HG03354 (cell line): Measurements from ENCODE around the gene TTYH2.

Experiments used
- ATAC-seq: cut with Tn5 transposase; IDR thresholded peaks from one replicate; pipeline ENCODE4 v1.9.1; 2021; ENCODE audit warnings: mild to moderate bottlenecking; ENCODE audit not compliant: unreplicated experiment, poor library complexity, severe bottlenecking

TTYH2 gene

DNA sequence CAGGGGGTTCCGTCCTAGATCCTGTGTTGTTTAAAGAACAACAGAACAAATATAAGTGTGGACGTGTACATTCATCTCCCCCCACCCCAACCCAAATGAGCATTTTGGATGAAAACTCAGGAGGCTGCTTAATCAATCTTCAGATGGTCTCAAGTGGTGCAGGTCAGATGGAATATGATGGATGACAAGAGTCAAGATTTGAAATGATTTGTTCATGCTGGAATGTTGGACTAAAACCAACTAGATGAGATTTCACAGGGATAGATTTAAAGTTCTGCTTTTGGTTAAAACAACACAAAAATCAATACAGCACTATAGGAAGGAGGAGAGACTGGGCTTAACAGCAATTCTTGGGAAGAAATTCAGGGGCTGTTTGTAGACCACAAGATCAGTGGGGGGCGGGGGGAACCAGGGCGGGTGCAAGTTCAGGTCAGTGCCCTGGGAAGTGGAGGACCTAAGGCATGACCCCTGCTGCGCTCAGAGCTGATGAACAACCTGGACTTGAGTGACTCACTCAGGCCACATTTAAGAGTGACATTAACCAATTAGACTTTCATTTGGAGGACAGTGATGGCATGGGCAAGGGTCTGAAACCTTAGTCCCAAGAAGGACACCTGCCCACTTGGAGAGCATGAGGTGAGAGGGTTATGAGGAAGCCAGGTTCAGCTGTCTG lies 15.1 kb downstream of the TTYH2 start:
- no peak for ATAC-seq

DNA sequence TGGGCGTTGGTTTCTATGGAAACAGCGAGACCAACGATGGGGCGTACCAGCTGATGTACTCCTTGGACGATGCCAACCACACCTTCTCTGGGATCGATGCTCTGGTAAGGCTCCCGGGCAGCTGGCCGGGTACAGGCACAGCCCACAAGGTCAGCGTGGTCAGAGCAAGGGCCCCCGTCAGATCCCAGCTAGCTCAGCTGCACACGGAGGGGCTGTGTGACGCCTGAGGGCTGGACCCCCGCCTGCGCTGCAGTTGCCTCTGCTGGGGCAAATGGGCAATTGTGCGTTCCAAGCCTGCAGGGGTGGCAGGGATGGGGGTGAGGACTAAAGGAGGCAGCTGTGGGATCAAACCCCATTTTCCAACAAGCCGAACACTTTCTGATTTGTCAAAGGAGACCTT lies 17.5 kb downstream of the TTYH2 start:
- no peak for ATAC-seq

DNA sequence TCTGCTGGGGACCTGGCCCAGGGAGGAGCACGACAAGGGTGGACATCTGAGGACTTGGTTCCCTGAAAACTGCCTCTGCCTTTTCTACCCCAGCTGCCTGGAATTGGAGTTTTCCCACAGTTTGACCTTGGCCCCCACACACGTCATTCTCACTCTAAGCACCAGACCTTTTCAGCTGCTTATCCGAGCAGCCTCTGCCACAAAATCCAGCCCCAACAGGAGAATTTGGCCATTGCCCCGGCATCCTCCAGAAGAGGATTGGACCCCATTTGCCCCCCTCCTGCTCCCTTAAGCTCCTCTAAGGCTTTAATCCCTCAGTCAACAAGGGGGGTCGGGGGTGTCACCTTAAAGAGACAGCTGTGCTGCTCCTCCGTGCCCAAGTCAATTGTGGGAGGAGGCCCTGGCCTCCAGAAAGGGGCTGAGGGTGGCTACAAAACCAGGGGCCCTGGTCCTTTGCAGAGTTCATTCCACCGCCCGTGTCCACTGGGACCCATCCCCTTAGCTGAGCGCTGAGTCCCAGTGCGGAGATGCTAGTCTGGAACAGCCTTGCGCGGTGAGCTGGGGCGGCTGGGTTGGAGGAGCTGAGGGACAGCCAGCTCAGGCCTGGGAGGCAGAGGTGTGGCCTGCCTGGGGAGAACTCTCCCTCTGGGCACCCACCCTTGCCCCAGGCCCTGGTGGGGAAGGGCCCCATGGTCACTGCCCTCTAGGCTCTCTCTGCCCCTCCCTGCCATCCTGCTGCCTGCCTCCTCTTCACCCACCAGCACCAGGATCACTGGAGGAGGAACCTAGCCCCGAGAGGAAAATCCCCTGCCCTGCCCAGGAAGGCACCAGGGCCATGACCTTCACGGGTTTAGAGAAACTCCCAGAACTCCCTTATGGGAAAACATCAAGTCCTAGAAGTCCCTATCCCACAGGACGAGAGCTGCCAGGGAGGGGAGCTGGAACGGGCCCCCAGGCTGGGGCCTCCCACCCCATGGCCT lies 18.8 kb downstream of the TTYH2 start:
- no peak for ATAC-seq

DNA sequence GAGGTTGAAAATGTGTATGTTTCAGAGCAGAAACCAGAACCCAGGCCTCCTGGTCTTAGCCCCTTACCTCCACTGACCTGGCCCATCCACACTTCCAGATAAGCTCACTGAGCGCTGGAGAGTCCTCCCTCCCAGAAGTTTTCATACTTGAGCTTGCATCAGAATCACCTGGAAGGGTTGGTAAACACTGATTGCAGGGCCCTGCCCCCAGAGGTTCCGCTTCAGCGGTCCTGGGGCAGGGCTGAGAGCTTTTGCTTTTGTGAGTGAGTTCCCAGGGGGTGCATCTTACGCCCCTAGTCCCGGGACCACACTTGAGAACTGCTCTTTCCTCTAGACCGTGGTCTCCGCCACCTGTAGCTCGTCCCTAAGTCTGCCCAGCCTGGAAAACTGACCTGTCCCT lies 20.6 kb downstream of the TTYH2 start:
- no peak for ATAC-seq

DNA sequence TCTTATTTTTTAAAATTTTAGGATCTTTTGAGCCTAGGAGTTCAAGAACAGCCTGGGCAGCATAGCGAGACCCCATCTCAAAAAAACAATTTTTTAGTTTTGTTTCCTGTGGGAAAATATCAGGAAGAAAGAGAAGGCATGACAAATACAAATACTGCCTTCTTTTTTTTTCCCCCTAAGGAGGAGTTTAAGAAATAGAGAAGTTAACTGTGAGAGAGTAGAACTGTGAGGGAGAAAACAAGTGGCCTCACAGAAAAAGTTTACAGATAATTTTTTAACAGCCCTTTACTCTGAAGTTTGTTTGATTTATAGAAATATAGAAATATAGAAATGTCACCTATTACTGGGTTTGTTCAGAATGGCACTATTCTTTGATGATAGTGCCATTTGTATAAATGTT lies 21.1 kb downstream of the TTYH2 start:
- ATAC-seq, result no peak

DNA sequence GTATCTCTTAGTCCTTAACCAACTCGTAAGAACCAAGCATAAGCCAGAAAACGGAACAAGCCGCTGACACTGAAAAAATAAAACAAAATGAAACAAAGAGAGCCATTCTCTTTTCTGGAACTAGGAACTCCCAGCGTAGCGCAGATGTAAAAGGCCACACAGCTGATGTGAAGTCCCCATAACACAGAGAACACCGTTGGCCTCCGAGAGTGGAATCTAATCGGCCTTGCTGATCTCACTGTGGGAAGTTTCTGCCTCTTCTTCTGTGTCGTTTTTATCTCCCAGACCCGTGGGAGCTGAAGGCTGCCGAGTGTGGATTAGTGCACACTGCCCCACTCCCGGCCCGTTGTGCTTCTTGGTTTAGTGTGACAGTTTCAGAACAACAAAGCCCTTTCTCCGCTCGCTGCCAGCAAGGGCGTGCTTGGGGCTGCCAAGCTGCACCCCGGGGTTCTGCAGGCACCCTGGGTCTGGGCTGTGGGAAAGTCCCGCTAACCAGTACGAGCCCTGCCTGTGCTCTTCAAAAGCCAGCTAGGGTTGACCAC lies 21.7 kb downstream of the TTYH2 start:
- no peak for ATAC-seq

DNA sequence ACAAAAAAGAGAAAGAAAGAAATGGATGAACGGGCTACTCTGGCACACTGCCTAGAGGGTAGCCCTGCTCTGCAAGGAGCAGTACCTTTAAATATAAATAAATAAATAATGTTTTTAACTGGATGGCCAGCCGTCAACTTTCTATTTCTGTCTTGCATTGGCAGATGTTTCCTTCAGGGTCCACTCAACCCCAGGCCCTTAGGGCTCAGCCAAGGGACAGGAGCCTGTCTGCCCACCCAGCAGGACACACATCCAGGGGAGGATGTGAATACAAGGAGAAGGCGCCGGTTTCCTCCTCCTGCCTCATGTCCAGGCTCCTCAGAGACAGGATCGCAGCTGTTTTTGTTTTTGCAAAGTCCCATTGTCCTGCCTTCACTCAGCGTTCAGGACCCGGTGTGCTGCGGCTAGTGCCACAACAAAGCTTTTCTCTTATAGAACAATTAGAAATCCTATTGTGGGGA lies 22.6 kb downstream of the TTYH2 start:
- ATAC-seq, result no peak

DNA sequence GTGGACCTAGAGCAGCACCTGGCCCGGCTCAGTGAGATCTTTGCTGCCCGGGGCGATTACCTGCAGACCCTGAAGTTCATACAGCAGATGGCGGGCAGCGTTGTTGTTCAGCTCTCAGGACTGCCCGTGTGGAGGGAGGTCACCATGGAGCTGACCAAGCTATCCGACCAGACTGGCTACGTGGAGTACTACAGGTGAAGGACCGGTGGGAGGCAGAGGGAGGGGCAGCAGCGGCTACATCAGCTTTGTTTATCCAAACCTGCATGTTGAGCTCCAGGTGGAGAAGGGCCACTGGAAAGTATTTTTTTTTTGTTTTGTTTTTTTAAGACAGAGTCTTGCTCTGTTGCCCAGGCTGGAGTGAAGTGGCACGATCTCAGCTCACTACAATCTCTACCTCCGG lies 23.9 kb downstream of the TTYH2 start:
- ATAC-seq, result no peak

DNA sequence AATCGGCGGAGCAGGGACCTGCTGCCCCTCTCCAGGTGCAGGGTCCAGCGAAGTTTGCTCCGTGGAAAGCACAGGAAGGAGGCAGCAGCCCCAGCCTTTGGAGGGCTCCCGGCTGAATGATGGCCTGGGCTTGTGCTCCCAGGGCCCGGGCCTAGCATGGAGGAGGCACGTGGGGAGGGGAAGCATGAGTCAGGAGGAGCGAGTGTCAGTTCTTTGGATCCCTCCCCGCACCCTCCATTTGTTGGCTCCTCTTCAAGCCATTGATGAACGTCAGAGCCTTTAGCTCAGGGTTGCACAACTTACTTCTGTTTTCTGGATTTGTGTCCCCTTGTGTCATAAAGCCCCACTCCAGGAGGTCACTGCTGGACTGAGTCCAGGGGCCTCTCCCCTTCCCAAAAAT lies 25.8 kb downstream of the TTYH2 start:
- no peak for ATAC-seq

DNA sequence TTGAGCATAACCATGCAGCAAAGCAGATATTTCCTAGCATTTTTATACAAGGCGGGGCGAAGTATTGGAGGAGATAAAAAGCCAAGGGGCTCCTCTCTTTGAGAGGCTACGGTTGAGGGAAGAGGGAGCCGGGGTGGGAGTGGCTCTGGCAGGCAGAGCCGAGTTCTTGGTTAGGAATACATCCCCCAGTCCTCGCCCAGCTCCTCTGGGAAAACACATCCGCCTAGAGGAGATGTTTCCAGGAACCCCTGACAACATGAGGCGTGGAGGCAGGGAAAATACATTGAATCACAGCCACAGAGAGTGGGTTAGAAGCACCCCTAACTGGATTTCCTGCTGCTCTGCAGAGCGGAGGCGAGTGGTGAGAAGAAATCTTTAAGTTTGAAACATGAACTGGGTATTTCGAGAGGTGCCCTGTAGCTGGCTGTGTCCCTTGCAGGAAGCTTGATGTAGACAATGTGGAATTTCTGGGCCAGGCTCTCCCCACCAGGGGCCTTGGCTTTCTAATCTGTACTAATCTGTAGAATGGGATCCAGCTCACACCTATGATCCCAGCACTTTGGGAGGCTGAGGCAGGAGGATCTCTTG lies 27.3 kb downstream of the TTYH2 start:
- ATAC-seq, result no peak

DNA sequence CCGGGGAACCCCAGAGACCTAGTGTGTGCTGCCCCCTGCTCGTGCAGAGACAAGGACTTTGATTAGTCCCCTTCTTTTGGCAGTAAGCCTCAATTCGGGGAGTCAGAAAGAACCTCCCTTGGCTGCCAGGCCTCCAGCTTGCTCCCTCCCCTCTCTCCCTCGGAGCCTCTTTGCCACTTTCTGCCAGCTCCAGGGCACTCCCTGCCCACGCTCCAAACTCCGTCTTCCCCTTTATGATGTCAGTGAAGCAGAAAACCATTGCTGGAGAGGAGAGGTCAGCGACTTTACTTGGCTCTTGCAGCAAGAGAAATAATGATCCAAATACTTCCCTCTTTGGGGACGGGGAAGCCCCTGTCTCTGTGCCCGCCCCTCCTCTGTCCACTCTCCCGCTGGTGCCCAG lies 28.1 kb downstream of the TTYH2 start:
- no peak for ATAC-seq

DNA sequence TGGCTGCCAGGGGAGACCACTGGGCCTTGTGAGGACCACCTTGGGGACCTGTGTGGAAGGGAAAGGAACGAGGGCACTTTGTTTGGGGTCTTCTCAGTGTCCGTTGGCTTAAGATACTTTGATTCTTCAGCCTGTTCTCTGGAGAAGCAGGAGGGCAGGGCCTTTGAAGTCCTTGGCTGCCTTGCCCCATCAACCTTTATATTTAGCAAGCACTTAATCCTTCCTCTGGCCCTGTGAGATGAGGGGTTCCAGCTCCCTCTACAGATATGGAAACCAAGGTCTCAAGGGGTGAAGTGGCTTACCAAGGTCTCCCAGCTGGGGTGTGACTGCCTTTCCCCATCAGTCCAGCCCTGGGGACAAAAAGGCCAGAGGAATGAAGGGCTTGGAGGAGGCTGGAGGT lies 28.5 kb downstream of the TTYH2 start:
- ATAC-seq, result no peak

DNA sequence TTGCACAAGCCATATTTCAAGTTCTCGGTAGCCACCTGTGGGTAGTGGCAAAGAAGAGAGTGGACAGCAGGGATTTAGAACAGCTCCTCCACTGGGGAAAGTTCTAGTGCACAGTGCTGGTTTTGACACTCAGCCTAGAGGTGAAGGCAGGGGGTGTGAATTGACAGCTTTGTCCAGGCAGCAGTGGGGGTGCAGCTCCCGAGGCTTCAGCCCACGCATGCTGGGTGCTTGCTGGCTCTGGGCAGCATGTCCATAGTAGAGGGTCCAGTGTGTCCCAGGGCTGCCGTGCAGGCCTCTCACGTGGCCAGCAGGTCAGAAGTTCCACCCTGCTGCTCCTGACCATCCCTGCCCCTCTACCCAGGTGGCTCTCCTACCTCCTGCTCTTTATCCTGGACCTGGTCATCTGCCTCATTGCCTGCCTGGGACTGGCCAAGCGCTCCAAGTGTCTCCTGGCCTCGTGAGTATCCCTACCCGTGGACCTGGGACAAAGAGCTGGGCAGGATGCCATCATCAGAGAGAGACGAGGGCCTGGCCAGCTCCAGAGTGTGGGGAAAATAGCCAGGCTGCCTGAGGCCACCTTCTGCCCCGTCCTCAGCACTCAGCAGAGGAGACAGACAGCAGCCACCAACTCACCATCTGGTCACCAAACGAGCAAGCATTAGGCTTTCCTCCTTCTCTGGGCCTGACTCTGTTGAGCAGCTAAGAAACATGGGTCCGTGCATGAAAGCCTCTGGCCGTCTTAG lies 29.8 kb downstream of the TTYH2 start:
- ATAC-seq, result no peak

DNA sequence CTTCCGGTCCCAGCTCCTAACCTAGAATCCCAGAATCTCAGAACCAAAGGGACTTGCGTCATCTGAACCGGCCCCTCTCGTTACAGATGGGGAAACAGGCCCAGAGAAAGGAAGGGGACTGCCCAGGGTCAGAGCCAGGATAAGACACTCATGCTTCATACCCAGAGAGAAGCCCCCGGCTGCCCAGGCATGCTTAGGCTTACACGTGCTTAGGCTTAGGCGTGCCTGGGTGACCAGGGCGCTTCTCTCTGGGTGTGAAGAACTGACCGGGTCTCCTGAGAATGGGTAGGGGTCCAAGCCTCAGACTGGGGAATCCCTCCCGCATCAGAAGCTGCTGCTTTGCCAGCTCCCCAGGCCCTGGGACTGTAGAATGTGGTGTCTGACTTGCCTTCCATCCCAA lies 30.8 kb downstream of the TTYH2 start:
- no peak for ATAC-seq

DNA sequence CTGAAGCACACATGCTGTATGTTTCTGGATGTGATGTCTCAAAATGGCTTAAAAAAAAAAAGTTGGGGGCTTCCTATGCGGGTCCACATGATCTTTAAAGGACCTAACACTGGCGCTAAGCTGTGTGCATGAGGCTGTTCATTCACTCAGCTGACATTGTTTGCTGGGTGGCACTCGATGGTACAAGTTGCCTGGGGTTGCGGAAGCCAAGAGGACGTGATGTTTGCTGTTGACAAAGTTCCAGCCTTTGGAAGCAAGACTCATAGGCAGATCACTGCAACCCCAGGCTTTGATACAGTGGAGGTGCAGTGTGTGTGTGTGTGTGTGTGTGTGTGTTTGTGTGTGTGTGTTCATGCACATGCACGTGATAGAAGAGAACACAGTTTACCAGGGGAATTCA lies 31.2 kb downstream of the TTYH2 start:
- no peak for ATAC-seq

DNA sequence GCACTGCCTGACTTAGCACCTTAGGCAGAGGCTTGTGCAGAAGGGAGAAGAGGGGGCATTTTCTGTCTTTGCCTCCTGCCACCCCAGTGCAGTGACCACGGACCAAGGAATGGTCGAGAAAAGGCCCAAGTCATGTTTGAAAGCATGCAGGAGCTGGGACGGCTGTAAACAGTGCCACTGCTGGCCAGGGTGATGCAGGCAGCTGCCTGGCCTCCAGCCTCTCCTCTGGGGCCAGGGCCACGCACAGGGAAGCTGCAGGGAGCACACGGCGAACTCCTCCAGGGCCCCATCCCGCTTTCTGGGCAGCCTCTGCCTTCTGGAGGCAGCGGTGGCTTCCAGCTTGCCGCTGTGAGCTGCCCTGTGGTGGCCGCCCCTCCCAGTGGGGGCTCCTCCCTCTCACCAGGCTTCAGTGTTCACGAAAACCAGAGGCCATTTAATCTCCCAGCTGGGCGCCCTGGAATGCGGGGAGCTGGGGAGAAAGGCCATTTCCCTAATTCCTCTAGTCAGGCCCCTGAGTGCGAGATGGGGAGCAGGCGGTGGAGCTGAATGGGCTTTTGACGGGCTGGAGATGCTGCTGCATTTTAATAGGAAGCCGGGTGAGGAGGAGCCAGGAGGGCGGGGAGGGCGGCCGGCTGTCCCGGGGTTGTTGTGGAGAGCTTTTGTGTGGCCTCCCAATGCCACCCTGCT lies 31.9 kb downstream of the TTYH2 start:
- no peak for ATAC-seq

DNA sequence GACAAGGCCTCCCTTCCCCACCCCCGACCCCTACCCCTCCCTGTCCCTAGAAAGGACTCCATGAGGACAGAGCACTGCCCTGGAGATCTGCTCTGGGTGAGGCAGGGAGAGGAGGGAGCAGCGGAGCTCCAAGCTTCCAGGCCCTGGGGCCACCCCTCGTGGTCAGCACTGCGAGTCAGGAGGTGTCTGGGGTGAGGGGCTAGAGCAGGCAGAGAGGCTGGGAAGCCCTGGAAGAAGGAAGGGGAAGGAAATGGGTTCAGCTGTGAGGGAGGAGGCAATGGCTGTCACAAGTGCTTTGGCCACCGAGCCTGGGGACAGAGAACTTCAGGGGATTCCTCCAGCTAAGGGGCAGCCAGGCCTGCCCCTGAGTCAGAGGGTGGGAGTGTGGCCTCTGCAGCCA lies 32.5 kb downstream of the TTYH2 start:
- ATAC-seq, result no peak

DNA sequence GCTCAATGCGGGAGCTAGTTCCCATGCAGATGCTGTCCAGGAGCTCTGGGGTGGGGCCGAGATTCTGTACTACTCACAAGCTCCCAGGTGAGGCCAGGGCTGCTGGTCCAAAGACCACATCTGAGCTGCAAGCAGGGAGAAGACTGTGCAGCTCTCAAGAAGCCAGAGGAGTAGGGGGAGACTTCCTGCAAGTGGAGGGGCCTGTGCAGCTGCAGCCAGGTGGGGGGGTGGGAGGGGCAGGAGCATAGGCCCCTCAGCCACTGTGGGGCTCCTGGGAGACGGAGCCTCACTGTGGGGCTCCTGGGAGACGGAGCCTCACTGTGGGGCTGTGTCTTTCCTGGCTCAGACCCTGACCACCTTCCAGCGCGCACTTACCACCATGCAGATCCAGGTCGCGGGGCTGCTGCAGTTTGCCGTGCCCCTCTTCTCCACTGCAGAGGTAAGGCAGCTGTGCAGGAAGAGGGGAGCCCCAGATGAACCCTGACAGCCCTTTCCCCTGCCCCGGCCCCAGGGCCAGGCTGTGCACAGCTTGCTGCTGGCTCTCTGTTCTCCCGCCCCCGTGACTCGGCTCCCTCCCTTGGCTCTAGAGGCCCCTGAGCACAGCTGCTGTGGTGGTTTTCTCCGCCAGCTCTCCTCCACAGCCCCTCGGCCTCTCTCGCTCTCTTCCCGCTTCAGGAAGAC lies 36.4 kb downstream of the TTYH2 start:
- no peak for ATAC-seq
